PFSK-1 (cell line): ENCODE measurements around the gene OR2L8.

Source experiments
- FOXP2 ChIP-seq: optimal IDR thresholded peaks from 2 replicates; pipeline ENCODE3; 2011; ENCODE audit warnings: borderline replicate concordance, control low read depth, inconsistent platforms; ENCODE audit not compliant: insufficient read depth; ENCODE audit errors: extremely low read length, extremely low read depth
- POLR2AphosphoS5 ChIP-seq: IDR thresholded peaks from 2 replicates; pipeline ENCODE4 v1.6.1; 2012; ENCODE audit warnings: low read depth, mild to moderate bottlenecking, control low read depth, low read length, moderate library complexity
- SIN3A ChIP-seq: IDR thresholded peaks from 2 replicates; pipeline ENCODE4 v1.6.1; 2012; ENCODE audit warnings: mild to moderate bottlenecking, low read length, moderate library complexity, borderline replicate concordance; ENCODE audit not compliant: insufficient read depth
- TAF1 ChIP-seq: IDR thresholded peaks from 2 replicates; pipeline ENCODE4 v1.6.1; 2012; ENCODE audit warnings: low read length, control low read depth, borderline replicate concordance; ENCODE audit not compliant: insufficient read depth
- TF ChIP-seq, protein P1 (sequence below), 2 experiments: IDR thresholded peaks; 2 replicates each; pipeline versions ENCODE4 v1.6.1 to v1.8.0; 2011 to 2012; ENCODE audit warnings: low read depth in 2 of 2, low read length in 2 of 2, control low read depth in 1 of 2, inconsistent platforms in 1 of 2, mild to moderate bottlenecking in 1 of 2, moderate library complexity in 1 of 2; ENCODE audit not compliant: insufficient read depth in 1 of 2

OR2L8 gene

DNA sequence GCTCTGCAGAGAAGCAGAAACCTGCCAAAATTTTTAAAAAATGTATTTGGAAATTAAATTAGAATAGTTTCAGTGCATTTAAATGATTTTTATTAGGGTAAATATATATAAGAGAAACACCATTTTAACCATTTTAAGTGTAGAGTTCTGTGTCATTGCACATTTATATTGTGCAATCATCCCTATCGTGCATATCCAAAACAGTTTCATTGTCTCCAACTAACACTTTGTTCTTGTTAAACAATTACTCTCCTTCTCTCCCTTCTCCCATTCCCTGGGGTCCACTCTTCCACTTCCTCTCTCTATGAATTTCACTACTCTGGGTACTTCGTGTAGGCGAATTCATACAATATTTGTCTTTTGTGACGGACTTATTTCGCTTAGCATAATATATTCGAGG lies 6.0 kb upstream of the OR2L8 start:
- TF ChIP-seq, protein P1, sequence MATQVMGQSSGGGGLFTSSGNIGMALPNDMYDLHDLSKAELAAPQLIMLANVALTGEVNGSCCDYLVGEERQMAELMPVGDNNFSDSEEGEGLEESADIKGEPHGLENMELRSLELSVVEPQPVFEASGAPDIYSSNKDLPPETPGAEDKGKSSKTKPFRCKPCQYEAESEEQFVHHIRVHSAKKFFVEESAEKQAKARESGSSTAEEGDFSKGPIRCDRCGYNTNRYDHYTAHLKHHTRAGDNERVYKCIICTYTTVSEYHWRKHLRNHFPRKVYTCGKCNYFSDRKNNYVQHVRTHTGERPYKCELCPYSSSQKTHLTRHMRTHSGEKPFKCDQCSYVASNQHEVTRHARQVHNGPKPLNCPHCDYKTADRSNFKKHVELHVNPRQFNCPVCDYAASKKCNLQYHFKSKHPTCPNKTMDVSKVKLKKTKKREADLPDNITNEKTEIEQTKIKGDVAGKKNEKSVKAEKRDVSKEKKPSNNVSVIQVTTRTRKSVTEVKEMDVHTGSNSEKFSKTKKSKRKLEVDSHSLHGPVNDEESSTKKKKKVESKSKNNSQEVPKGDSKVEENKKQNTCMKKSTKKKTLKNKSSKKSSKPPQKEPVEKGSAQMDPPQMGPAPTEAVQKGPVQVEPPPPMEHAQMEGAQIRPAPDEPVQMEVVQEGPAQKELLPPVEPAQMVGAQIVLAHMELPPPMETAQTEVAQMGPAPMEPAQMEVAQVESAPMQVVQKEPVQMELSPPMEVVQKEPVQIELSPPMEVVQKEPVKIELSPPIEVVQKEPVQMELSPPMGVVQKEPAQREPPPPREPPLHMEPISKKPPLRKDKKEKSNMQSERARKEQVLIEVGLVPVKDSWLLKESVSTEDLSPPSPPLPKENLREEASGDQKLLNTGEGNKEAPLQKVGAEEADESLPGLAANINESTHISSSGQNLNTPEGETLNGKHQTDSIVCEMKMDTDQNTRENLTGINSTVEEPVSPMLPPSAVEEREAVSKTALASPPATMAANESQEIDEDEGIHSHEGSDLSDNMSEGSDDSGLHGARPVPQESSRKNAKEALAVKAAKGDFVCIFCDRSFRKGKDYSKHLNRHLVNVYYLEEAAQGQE (IDR thresholded peaks at IDR 0.05; ENCODE audit: insufficient read depth in 1 of 2, low read depth in 2 of 2, low read length in 2 of 2) = no peak
- TF ChIP-seq POLR2AphosphoS5 (no peak), FOXP2 (no peak), SIN3A (no peak), TAF1 (no peak)

DNA sequence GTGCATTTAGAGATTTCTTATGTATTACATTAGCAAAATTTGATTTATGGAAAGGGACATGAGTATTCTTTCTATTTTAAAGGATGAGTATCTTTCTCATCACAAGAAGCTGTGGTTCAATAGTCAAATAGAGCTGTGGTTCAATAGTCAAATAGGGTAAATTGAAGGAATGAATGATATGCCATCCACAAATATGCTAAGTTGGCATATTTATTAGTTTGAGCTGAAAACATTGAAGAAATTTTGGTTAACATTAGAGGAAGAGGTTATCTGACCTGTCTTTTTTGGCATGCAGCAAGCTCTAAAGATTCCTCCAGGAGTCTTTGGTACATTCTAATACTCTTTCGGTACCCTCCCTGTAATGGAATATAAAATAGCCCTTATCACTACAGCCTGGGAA lies 4.8 kb downstream of the OR2L8 start:
- no peak for TF ChIP-seq SIN3A
- TF ChIP-seq POLR2AphosphoS5 = no peak
- TF ChIP-seq, protein P1 (IDR thresholded peaks at IDR 0.05; ENCODE audit: insufficient read depth in 1 of 2, low read depth in 2 of 2, low read length in 2 of 2) = no peak
- no peak for TF ChIP-seq FOXP2
- TF ChIP-seq TAF1 = no peak

DNA sequence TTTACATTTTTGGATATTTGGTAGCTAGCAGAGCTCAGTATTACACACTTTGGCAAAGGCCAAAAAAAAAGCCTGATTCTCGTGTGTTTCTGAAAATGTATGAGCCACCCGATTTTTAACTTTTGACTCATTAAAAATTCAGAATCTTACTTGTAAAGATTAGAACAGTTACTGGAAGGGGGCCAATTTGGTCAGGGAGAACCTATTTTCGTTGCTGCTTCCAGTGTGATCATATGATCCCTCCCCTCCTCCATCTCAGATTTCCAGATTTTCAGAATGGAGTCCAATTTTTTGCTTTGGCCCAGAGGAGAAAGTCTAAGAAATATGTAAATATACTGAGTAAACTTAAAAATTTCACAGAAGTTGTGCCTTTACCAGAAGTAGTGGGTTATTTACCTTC lies 13.1 kb downstream of the OR2L8 start:
- TF ChIP-seq POLR2AphosphoS5 (no peak), FOXP2 (no peak), SIN3A (no peak), TAF1 (no peak)
- TF ChIP-seq, protein P1 (IDR thresholded peaks at IDR 0.05; ENCODE audit: insufficient read depth in 1 of 2, low read depth in 2 of 2, low read length in 2 of 2) = no peak

DNA sequence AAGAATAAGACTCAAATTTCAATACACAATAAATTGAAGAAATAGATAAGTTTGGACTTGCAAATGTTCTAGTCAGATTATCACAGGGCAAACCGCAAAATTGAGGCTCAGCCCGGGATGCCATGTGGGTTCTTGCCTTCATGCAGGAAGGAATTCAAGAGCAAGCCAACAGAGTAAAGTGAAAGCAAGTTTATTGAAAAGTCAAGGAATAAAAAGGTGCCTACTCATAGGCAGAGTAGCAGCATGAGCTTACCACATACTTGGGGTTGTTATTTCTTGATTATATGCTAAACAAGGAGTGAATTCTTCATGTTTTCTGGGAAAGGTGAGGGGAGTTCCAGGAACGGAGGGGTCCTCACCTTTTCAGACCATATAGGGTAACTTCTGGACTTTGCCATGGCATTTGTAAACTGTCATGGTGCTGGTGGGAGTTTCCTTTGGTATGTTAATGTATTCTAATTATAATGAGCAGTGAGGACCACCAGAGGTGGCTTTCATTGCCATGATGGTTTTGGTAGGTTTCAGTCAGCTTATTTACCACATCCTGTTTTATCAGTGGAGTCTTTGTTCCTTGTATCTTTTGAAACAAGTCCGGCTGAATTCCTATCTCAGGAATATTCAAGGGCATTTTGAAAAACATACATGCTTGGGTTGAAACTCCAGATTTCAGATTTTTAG lies 14.4 kb downstream of the OR2L8 start:
- TF ChIP-seq TAF1 (no peak), FOXP2 (no peak), POLR2AphosphoS5 (no peak), SIN3A (no peak)
- TF ChIP-seq, protein P1 (IDR thresholded peaks at IDR 0.05; ENCODE audit: insufficient read depth in 1 of 2, low read depth in 2 of 2, low read length in 2 of 2) = no peak

DNA sequence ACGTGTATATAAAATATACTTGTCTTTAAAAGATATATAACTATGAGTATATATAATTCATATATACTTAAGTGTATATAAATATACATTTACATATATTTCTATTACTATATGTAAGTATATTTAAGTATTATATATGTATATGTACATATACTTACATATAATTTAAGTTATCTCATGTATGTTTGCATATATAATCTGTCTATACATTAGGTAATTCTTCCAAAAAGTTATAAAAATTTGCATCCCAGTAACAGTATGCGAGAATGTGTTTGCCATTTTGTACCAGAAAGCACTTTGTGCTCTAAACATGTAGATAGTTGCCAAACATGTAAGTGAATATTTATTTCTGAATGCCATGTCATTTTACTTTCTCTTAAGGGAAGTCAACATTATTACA lies 16.3 kb downstream of the OR2L8 start, which contains the start of gene OR2AK2:
Gene OR2AK2 (plus strand): TSS at position 301 of the 400 bp plus-strand sequence. CDS start 144 bp downstream, outside the sequence.
- TF ChIP-seq FOXP2 = no peak
- TF ChIP-seq SIN3A = no peak
